Mucosa of descending colon (tissue), 3 donors: ENCODE measurements around the gene TMEM121. TPM values are rescaled to one million over a fixed set of nuclear protein-coding genes. Genes with fewer than 3 reads are reported as not detected.
"Not testable (repeated sequence)": the region's sequence is repeated elsewhere in the genome, so short reads cannot be mapped to it uniquely, and the experiment has no call there.

Source experiments
- ATAC-seq: fragments of 200-7000 bp; cut with Tn5 transposase; one replicate; pipeline ENCODE4 v1.9.1; 2020; ENCODE audit warnings: mild to moderate bottlenecking, moderate library complexity
- DNase-seq, 3 donors: peaks; one replicate each; pipeline ENCODE4 v3.0.0-alpha.2; 2020
- H3K36me3 ChIP-seq: fragments of 200-600 bp; one replicate; pipeline ENCODE4 v1.8.0; 2021; ENCODE audit warnings: low read depth, mild to moderate bottlenecking
- H3K4me1 ChIP-seq: fragments of 200-600 bp; one replicate; pipeline ENCODE4 v1.8.0; 2021; ENCODE audit warnings: low read depth, mild to moderate bottlenecking
- H3K4me3 ChIP-seq: fragments of 200-600 bp; one replicate; pipeline ENCODE4 v1.8.0; 2021; ENCODE audit warnings: mild to moderate bottlenecking
- H3K9me3 ChIP-seq: fragments of 200-600 bp; one replicate; pipeline ENCODE4 v1.8.0; 2021; ENCODE audit warnings: mild to moderate bottlenecking
- intact Hi-C, 2 donors: fragments of 100-400 bp; cut with DNase I in 1 of 2; cut with micrococcal nuclease in 1 of 2; formaldehyde crosslinking; loops; one replicate each; pipeline versions ENCODE4 v1.11.0 to v1.11.1; 2022; cut with DNase I, micrococcal nuclease
- total RNA-seq, 3 donors: library from RNA; stranded (reverse); fragmentation: NEBNext Ultra II Directional in 2 of 3; extraction: Animal tissue kit (Norgen Biotek cat#: 25700) in 2 of 3; gene quantifications; one replicate each; pipeline versions ENCODE4 v1.2.1 to v1.2.4, GENCODE V29; 2021 to 2023
- TF ChIP-seq, protein P1 (sequence below): fragments of 200-600 bp; IDR thresholded peaks from one replicate; pipeline ENCODE4 v1.8.0; 2022; ENCODE audit warnings: antibody characterized with exemption, mild to moderate bottlenecking
- donor health status: DM: no; HTN: no; CAD: no; lungs with moderate emphysema.
- donor health status: DM: no; HTN: no; CAD: no.
- donor health status: DM: no; HTN: yes; CAD: no.

TMEM121 gene
- total RNA-seq, 3 donors from 2014 or later = 0.38 to 4.0 (median 1.0) TPM

DNA sequence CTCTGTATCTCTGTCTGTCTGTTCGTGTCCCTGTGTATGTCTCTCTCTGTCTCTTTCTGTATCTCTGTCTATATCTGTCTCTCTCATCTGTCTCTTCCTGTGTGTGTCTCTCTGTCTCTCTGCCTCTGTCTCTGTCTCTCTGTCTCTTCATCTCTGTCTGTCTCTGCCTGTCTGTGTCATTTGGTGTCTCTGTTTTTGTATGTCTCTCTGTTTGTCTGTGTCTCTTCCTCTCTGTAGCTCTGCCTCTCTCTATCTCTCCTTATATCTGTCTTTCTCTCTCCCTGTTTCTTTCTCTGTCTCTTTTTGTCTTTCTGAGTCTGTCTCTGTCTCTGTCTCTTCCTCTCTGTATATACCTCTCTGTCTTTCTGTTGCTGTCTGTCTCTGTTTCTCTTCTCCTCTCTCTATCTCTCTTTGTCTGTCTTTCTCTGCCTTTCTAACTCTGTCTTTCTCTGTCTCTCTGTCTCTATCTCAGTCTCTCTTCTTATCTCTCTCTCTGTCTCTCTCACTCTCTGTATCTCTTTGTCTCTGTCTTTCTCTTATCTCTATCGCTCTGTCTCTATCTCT, 50.2 kb downstream of the TMEM121 start:
- intact Hi-C loops = no loop called here
- DNase-seq (no peak), ATAC-seq (no peak)
- TF ChIP-seq, protein P1, sequence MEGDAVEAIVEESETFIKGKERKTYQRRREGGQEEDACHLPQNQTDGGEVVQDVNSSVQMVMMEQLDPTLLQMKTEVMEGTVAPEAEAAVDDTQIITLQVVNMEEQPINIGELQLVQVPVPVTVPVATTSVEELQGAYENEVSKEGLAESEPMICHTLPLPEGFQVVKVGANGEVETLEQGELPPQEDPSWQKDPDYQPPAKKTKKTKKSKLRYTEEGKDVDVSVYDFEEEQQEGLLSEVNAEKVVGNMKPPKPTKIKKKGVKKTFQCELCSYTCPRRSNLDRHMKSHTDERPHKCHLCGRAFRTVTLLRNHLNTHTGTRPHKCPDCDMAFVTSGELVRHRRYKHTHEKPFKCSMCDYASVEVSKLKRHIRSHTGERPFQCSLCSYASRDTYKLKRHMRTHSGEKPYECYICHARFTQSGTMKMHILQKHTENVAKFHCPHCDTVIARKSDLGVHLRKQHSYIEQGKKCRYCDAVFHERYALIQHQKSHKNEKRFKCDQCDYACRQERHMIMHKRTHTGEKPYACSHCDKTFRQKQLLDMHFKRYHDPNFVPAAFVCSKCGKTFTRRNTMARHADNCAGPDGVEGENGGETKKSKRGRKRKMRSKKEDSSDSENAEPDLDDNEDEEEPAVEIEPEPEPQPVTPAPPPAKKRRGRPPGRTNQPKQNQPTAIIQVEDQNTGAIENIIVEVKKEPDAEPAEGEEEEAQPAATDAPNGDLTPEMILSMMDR = no peak
- H3K9me3 ChIP-seq = no peaks in the 10 kb centered on the region
- no peaks in the 10 kb centered on the region for H3K36me3 ChIP-seq
- H3K4me1 ChIP-seq = no peaks in the 10 kb centered on the region
- H3K4me3 ChIP-seq = no peak overlapping the region

DNA sequence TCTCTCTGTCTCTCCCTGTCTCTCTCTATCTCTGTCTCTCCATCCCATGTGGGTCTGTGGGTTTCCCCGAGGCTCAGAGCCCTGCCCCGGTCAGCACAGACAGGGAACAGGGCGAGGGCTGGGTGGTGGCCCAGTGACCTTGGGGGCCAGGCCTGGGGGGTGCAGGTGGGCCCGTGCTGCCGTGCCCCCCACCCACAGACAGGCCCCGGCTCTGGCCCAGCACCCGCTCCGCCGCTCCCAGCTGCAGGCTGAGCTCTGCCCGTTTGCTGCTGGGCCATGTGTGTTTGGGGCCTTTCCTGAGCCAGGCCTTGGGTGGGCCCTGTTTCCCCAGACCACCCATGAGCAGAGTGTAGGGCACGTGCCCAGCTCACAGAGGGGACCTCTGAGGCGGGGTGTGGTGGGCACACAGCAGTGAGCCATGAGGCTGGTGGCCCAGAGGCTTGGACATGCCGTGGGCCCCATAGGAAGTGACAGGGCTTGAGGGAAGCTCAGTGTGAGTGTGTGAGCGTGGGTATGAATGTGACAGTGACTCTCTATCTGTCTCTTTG, 51.0 kb downstream of the TMEM121 start:
- intact Hi-C loops = no loop called here
- peak in 1 of 3 donors; percentile 48 for DNase-seq
- ATAC-seq = no peak
- TF ChIP-seq, protein P1 = no peak
- no peaks in the 10 kb centered on the region for H3K9me3 ChIP-seq
- H3K4me3 ChIP-seq = no peak overlapping the region
- no peaks in the 10 kb centered on the region for H3K36me3 ChIP-seq
- H3K4me1 ChIP-seq = no peaks in the 10 kb centered on the region

DNA sequence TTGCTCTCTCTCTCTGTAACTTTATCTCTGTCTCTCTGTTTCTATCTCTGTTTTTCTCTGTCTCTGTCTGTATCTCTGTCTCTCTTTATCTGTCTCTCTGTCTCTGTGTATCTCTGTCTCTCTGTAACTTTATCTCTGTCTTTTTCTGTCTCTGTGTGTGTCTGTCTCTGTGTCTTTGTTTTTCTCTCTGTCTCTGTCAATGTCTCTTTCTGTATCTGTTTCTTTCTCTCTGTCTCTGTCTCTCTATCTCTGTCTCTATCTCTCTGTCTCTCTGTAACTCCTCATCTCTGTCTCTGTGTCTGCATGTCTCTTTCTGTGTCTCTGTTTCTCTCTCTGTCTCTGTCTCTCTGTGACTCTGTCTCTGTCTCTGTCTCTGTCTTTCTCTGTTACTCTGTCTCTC, 51.7 kb downstream of the TMEM121 start:
- ATAC-seq (no peak), DNase-seq (no peak)
- Histone ChIP-seq H3K4me3 (no peak overlapping the region), H3K9me3 (no peaks in the 10 kb centered on the region), H3K4me1 (no peaks in the 10 kb centered on the region), H3K36me3 (no peaks in the 10 kb centered on the region)
- TF ChIP-seq, protein P1 = no peak
- intact Hi-C loops = no loop called here

DNA sequence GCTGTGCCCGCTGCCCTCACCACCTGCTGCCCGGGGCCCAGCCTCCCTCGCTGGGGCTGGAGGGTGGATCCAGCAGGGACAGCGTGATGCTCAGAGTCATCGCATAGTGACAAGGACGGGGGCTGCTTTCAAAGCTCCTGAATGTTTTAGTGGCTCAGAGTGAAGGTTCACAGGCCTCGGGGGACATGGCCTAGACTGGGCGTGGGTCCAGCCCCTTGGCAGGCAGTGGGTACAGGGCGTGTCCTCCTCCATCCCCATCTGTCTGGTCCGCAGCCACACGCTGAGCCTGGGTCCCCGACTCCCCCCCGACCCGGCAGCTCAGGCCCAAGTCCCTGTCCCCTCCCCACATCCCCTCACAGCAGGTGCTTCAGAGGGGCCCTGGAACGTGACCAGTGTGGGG, 52.8 kb downstream of the TMEM121 start:
- peak; percentile 30 for ATAC-seq
- H3K4me1 ChIP-seq, H3K36me3 ChIP-seq: not testable (repeated sequence)

More for the DNA sequence above, 52.8 kb downstream of the TMEM121 start:
- H3K4me3 ChIP-seq, H3K9me3 ChIP-seq, intact Hi-C loops, DNase-seq: not testable (repeated sequence)

Other genes with a start within 250 kb of the TMEM121 start
- 10 to 100 TPM; 27.4 to 40.1 (median 34.2) TPM for gene BRF1, start 225.6 kb upstream of the TMEM121 start, total RNA-seq
- gene PACS2, start 211.8 kb upstream of the TMEM121 start, total RNA-seq = 10 to 100 TPM; 71.7 to 84.3 (median 78.9) TPM
- 1 to 10 TPM in 1 of 3 donors, under 1 TPM in 2; 0.84 to 2.0 (median 0.95) TPM for gene TEX22, start 128.0 kb upstream of the TMEM121 start, total RNA-seq
- 100 to 1,000 TPM in 1 of 3 donors, 10 to 100 TPM in 2; 76.4 to 105 (median 79.7) TPM for gene MTA1, start 106.8 kb upstream of the TMEM121 start, total RNA-seq
- 10 to 100 TPM; 10.0 to 41.6 (median 23.5) TPM for gene CRIP2, start 51.8 kb upstream of the TMEM121 start, total RNA-seq
- gene CRIP1, start 39.7 kb upstream of the TMEM121 start, total RNA-seq = 100 to 1,000 TPM in 2 of 3 donors, 10 to 100 TPM in 1; 41.3 to 144 (median 142) TPM
- gene TEDC1, start 35.3 kb upstream of the TMEM121 start, total RNA-seq = 10 to 100 TPM; 11.8 to 23.9 (median 21.8) TPM